ENCODE results near the gene DLG1. TPM values are rescaled to one million over a fixed set of nuclear protein-coding genes. Genes with fewer than 3 reads are reported as not detected.

The DLG1 gene
- total RNA-seq, 1 donor from 2014 or later: 115 TPM

DNA sequence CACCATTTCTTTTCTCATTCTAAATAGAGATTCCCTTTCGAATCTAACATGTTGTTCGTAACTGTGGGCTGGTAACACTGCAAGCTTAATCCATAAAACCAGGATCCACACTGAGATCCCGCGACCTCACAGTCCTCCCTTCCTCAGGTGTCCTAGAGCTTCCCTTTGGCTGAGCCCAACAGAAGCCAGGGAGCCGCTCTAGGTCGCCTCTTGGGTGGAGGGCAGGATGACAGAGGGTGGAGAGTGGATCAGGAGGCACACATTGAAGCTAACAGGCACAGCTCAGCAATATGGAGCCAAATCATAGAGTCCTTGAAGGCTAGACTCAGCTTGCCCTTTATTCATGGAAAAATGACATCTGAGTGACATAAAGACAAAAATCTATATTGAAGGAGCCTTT, 44.7 kb upstream of the DLG1 start:
- DNase-seq (ENCODE audit: extremely low spot score in 2 of 2): no peak
- intact Hi-C loops (cut with DNase I): no loop called here
- H3K36me3 ChIP-seq: no peaks in the 10 kb centered on the region

GRCh38 chr3:197340521-197340871, 42.1 kb upstream of the DLG1 start:
- Histone ChIP-seq H3K4me3 (no peak overlapping the region), H3K27ac (no peak overlapping the region), H3K9me3 (no peaks in the 10 kb centered on the region), H3K4me1 (peaks cover 15% of the 10 kb centered on the region), H3K36me3 (no peaks in the 10 kb centered on the region), H3K27me3 (no peaks in the 10 kb centered on the region)
- TF ChIP-seq POLR2AphosphoS5 (IDR thresholded peaks at IDR 0.05; ENCODE audit: insufficient read depth in 1 of 2, low read depth in 1 of 2) (no peak), POLR2A (IDR thresholded peaks at IDR 0.05) (no peak)
- TF ChIP-seq, protein P1, sequence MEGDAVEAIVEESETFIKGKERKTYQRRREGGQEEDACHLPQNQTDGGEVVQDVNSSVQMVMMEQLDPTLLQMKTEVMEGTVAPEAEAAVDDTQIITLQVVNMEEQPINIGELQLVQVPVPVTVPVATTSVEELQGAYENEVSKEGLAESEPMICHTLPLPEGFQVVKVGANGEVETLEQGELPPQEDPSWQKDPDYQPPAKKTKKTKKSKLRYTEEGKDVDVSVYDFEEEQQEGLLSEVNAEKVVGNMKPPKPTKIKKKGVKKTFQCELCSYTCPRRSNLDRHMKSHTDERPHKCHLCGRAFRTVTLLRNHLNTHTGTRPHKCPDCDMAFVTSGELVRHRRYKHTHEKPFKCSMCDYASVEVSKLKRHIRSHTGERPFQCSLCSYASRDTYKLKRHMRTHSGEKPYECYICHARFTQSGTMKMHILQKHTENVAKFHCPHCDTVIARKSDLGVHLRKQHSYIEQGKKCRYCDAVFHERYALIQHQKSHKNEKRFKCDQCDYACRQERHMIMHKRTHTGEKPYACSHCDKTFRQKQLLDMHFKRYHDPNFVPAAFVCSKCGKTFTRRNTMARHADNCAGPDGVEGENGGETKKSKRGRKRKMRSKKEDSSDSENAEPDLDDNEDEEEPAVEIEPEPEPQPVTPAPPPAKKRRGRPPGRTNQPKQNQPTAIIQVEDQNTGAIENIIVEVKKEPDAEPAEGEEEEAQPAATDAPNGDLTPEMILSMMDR (IDR thresholded peaks at IDR 0.05): no peak
- intact Hi-C loops (cut with DNase I): no loop called here
- DNase-seq (ENCODE audit: extremely low spot score in 2 of 2): no peak

More for the DNA sequence above, 44.7 kb upstream of the DLG1 start:
- no peak overlapping the region for H3K4me3 ChIP-seq
- no peak for TF ChIP-seq POLR2A (IDR thresholded peaks at IDR 0.05)
- TF ChIP-seq, protein P1 (IDR thresholded peaks at IDR 0.05): no peak
- no peak for TF ChIP-seq POLR2AphosphoS5 (IDR thresholded peaks at IDR 0.05; ENCODE audit: insufficient read depth in 1 of 2, low read depth in 1 of 2)
- H3K9me3 ChIP-seq: no peaks in the 10 kb centered on the region
- H3K27me3 ChIP-seq: no peaks in the 10 kb centered on the region
- H3K4me1 ChIP-seq: peaks cover 15% of the 10 kb centered on the region
- H3K27ac ChIP-seq: no peak overlapping the region

- H3K27ac ChIP-seq: peak overlapping the region; percentile 16
- DNase-seq (ENCODE audit: extremely low spot score in 2 of 2): no peak
- intact Hi-C loops (cut with DNase I): no loop called here
- H3K4me3 ChIP-seq: no peak overlapping the region
- no peaks in the 10 kb centered on the region for H3K27me3 ChIP-seq
- H3K4me1 ChIP-seq: peaks cover 15% of the 10 kb centered on the region
- no peak for TF ChIP-seq POLR2AphosphoS5 (IDR thresholded peaks at IDR 0.05; ENCODE audit: insufficient read depth in 1 of 2, low read depth in 1 of 2)
- TF ChIP-seq, protein P1 (IDR thresholded peaks at IDR 0.05): no peak
- TF ChIP-seq POLR2A (IDR thresholded peaks at IDR 0.05): no peak
- H3K9me3 ChIP-seq: no peaks in the 10 kb centered on the region
- no peaks in the 10 kb centered on the region for H3K36me3 ChIP-seq
Measured at GRCh38 chr3:197339841-197340520, 41.6 kb upstream of the DLG1 start.

GRCh38 chr3:197338586-197338985, 40.2 kb upstream of the DLG1 start:
- Histone ChIP-seq H3K27me3 (no peaks in the 10 kb centered on the region), H3K4me3 (no peak overlapping the region), H3K36me3 (no peaks in the 10 kb centered on the region), H3K27ac (no peak overlapping the region), H3K4me1 (peaks cover 15% of the 10 kb centered on the region), H3K9me3 (no peaks in the 10 kb centered on the region)
- DNase-seq (ENCODE audit: extremely low spot score in 2 of 2): peak in 1 of 2 donors; percentile 27
- intact Hi-C loops (cut with DNase I): no loop called here
- TF ChIP-seq, protein P1 (IDR thresholded peaks at IDR 0.05): no peak
- TF ChIP-seq POLR2A (IDR thresholded peaks at IDR 0.05) (no peak), POLR2AphosphoS5 (IDR thresholded peaks at IDR 0.05; ENCODE audit: insufficient read depth in 1 of 2, low read depth in 1 of 2) (no peak)

GRCh38 chr3:197337656-197338055, 39.2 kb upstream of the DLG1 start:
- Histone ChIP-seq H3K27ac (no peak overlapping the region), H3K36me3 (no peaks in the 10 kb centered on the region), H3K27me3 (no peaks in the 10 kb centered on the region), H3K4me1 (peaks cover 15% of the 10 kb centered on the region), H3K9me3 (no peaks in the 10 kb centered on the region), H3K4me3 (no peak overlapping the region)
- intact Hi-C loops (cut with DNase I): no loop called here
- TF ChIP-seq, protein P1 (IDR thresholded peaks at IDR 0.05): no peak
- TF ChIP-seq POLR2A (IDR thresholded peaks at IDR 0.05) (no peak), POLR2AphosphoS5 (IDR thresholded peaks at IDR 0.05; ENCODE audit: insufficient read depth in 1 of 2, low read depth in 1 of 2) (no peak)
- DNase-seq (ENCODE audit: extremely low spot score in 2 of 2): peak in 1 of 2 donors; percentile 40
